GM23338 (cell line): ENCODE results near the gene PUM1. TPM values are rescaled to one million over a fixed set of nuclear protein-coding genes. Genes with fewer than 3 reads are reported as not detected.

ENCODE experiments used
- ATAC-seq: fragments of 200-7000 bp; cut with Tn5 transposase; 3 replicates; pipeline ENCODE4 v1.9.1; 2020
- DNase-seq: peaks from one replicate; pipeline ENCODE4 v3.0.0-alpha.2; 2015; ENCODE audit warnings: low spot score
- H2AFZ ChIP-seq: fragments of 200-600 bp; sonication (generic); 2 replicates; pipeline ENCODE4 v1.8.0; 2016; ENCODE audit warnings: antibody characterized with exemption, mild to moderate bottlenecking, moderate library complexity
- H3F3A ChIP-seq: fragments of 200-600 bp; sonication (generic); replicated peaks from 2 replicates; pipeline ENCODE4 v1.8.0; 2017; ENCODE audit warnings: antibody characterized with exemption, mixed run types, low read depth
- H3K27ac ChIP-seq: fragments of 200-600 bp; sonication (generic); 2 replicates; pipeline ENCODE4 v1.6.1; 2016; ENCODE audit warnings: low read depth
- H3K27me3 ChIP-seq: fragments of 200-600 bp; sonication (generic); 2 replicates; pipeline ENCODE4 v1.8.0; 2016; ENCODE audit warnings: mild to moderate bottlenecking, mixed run types, moderate library complexity; ENCODE audit not compliant: insufficient read depth
- H3K36me3 ChIP-seq: fragments of 200-600 bp; sonication (generic); 2 replicates; pipeline ENCODE4 v1.8.0; 2016; ENCODE audit warnings: mild to moderate bottlenecking; ENCODE audit not compliant: insufficient read depth
- H3K4me1 ChIP-seq: fragments of 200-600 bp; sonication (generic); 2 replicates; pipeline ENCODE4 v1.8.0; 2016; ENCODE audit warnings: mild to moderate bottlenecking, moderate library complexity; ENCODE audit not compliant: insufficient read depth
- H3K4me2 ChIP-seq: fragments of 200-600 bp; sonication (generic); 2 replicates; pipeline ENCODE4 v1.7.1; 2017; ENCODE audit warnings: mixed run types
- H3K4me3 ChIP-seq: fragments of 200-600 bp; sonication (generic); 2 replicates; pipeline ENCODE4 v1.6.1; 2016; ENCODE audit warnings: mixed run types
- H3K79me2 ChIP-seq: fragments of 200-600 bp; sonication (generic); replicated peaks from 2 replicates; pipeline ENCODE4 v1.8.0; 2017; ENCODE audit warnings: mild to moderate bottlenecking; ENCODE audit not compliant: insufficient read depth
- H3K9me2 ChIP-seq: fragments of 200-600 bp; sonication (generic); 2 replicates; pipeline ENCODE4 v1.8.0; 2017; ENCODE audit not compliant: insufficient read depth
- H4K20me1 ChIP-seq: fragments of 200-600 bp; sonication (generic); replicated peaks from 2 replicates; pipeline ENCODE4 v1.8.0; 2017; ENCODE audit warnings: mild to moderate bottlenecking; ENCODE audit not compliant: insufficient read depth
- H3K27ac Mint-ChIP-seq: 2 replicates; pipeline ENCODE4 v1.8.0; 2020; ENCODE audit warnings: inconsistent platforms, mild to moderate bottlenecking, moderate library complexity, mixed read lengths
- H3K27me3 Mint-ChIP-seq: 3 replicates; pipeline ENCODE4 v1.8.0; 2022; ENCODE audit warnings: low read depth, mild to moderate bottlenecking, moderate library complexity, mixed read lengths, inconsistent platforms; ENCODE audit not compliant: insufficient read depth, poor library complexity
- H3K36me3 Mint-ChIP-seq: 3 replicates; pipeline ENCODE4 v1.8.0; 2021; ENCODE audit warnings: low read depth, mild to moderate bottlenecking, inconsistent platforms, moderate library complexity, mixed read lengths
- H3K4me1 Mint-ChIP-seq: 3 replicates; pipeline ENCODE4 v1.8.0; 2020; ENCODE audit warnings: mild to moderate bottlenecking, inconsistent platforms, mixed read lengths
- H3K4me3 Mint-ChIP-seq: 3 replicates; pipeline ENCODE4 v1.8.0; 2021; ENCODE audit warnings: moderate library complexity, mild to moderate bottlenecking, inconsistent platforms, mixed read lengths
- H3K9me3 Mint-ChIP-seq: 3 replicates; pipeline ENCODE4 v1.8.0; 2020; ENCODE audit warnings: moderate library complexity, mild to moderate bottlenecking, inconsistent platforms, mixed read lengths
- CTCF ChIP-seq, 2 experiments: fragments of 200-600 bp in 1 of 2; sonication (generic) in 1 of 2; conservative IDR thresholded peaks; 2 replicates each; pipeline versions ENCODE4 v1.5.1 to v1.6.1; 2016 to 2017; ENCODE audit warnings: antibody characterized with exemption in 2 of 2, low read depth in 2 of 2, mild to moderate bottlenecking in 2 of 2, moderate library complexity in 1 of 2
- EZH2 ChIP-seq: fragments of 200-600 bp; sonication (generic); IDR thresholded peaks from one replicate; pipeline ENCODE4 v1.8.0; 2017; ENCODE audit warnings: antibody characterized with exemption, mild to moderate bottlenecking, low read depth; ENCODE audit not compliant: unreplicated experiment
- JUNB ChIP-seq: IDR thresholded peaks from one replicate; pipeline ENCODE4 v1.6.1; 2016; ENCODE audit warnings: antibody characterized with exemption; ENCODE audit not compliant: unreplicated experiment
- NANOG ChIP-seq: IDR thresholded peaks from 2 replicates; pipeline ENCODE4 v1.6.1; 2016; ENCODE audit warnings: antibody characterized with exemption, borderline replicate concordance
- POLR2AphosphoS5 ChIP-seq: IDR thresholded peaks from 2 replicates; pipeline ENCODE4 v1.6.1; 2016; ENCODE audit warnings: antibody characterized with exemption, low read depth
- STAT1 ChIP-seq: IDR thresholded peaks from one replicate; pipeline ENCODE4 v1.6.1; 2016; ENCODE audit warnings: antibody characterized with exemption; ENCODE audit not compliant: unreplicated experiment
- ZNF114 ChIP-seq: fragments of 250-450 bp; sonication (Bioruptor Pico); IDR thresholded peaks from 2 replicates; pipeline ENCODE4 v1.5.0; 2020; ENCODE audit warnings: mild to moderate bottlenecking, moderate library complexity
- ZNF331 ChIP-seq: fragments of 250-450 bp; sonication (Bioruptor Pico); IDR thresholded peaks from 2 replicates; pipeline ENCODE4 v1.5.0; 2020; ENCODE audit warnings: low read depth, mild to moderate bottlenecking, moderate library complexity
- ZNF462 ChIP-seq: fragments of 250-450 bp; sonication (Bioruptor Pico); IDR thresholded peaks from 2 replicates; pipeline ENCODE4 v1.5.0; 2020; ENCODE audit warnings: mild to moderate bottlenecking, moderate library complexity
- polyA plus RNA-seq: library from polyadenylated mRNA; unstranded; fragments of >200 nt; fragmentation: Nextera tagmentation; extraction: Ambion mirVana; gene quantifications from 2 replicates; pipeline ENCODE4 v1.2.1, GENCODE V29; 2016
- total RNA-seq: library from RNA; depleted of rRNA; stranded (reverse); fragments of >200 nt; shearing (Covaris generic); gene quantifications from 2 replicates; pipeline ENCODE4 v1.2.3, GENCODE V29; 2014
- TF ChIP-seq, protein P1 (sequence below): IDR thresholded peaks from 2 replicates; pipeline ENCODE4 v1.6.1; 2016; ENCODE audit warnings: antibody characterized with exemption

PUM1 gene
- total and polyA plus RNA-seq, 2 experiments from 2014 or later: 44.4 to 117 TPM

GRCh38 chr1:30929135-30929889, 136.2 kb downstream of the PUM1 start:
- peak; percentile 83 for DNase-seq
- Histone ChIP-seq H3K4me2 (no peak overlapping the region), H3K36me3 (peaks cover 4% of the 10 kb centered on the region; the same call in 1 of the 2 replicates), H3K79me2 (no peaks in the 10 kb centered on the region), H3K27ac (no peak overlapping the region; the same call in 1 of the 2 replicates), H3F3A (peaks cover 27% of the 10 kb centered on the region), H3K4me1 (peaks cover 9% of the 10 kb centered on the region), H3K27me3 (no peaks in the 10 kb centered on the region), H3K9me2 (no peaks in the 10 kb centered on the region), H3K4me3 (no peak overlapping the region), H2AFZ (no peak overlapping the region), H4K20me1 (peaks cover 14% of the 10 kb centered on the region)
- no peak overlapping the region for H3K27ac Mint-ChIP-seq
- no peaks in the 10 kb centered on the region for H3K9me3 Mint-ChIP-seq
- ATAC-seq: peak; percentile 76
- H3K27me3 Mint-ChIP-seq: peaks cover 19% of the 10 kb centered on the region
- H3K4me3 Mint-ChIP-seq: no peak overlapping the region
- TF ChIP-seq NANOG (no peak), CTCF (conservative IDR thresholded peaks at IDR 0.05; ENCODE audit: low read depth in 2 of 2) (peak; percentile 83 to 91)
- H3K36me3 Mint-ChIP-seq: peaks cover 23% of the 10 kb centered on the region
- H3K4me1 Mint-ChIP-seq: peaks cover 7% of the 10 kb centered on the region

DNA sequence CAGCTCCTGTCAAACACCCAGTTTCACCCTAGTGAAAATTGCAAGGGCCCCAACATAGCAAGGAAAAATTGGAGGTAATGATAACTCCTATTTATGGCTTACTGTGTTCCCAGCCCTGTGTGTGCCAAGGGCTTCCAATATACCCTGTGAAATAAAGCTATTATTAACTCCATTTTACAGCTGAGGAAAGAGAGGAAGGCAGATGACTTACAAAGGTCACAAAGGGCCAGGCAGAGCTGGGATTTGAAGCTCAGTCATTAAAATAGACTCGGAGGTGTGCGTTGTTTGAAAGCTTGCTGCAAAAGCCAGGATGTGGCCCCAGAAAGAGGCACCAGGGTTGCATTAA, 136.8 kb downstream of the PUM1 start:
- 0 out of 2 replicates have a peak overlapping the region, but pooled peaks have one; percentile 20 for H3K27ac ChIP-seq
- no peaks in the 10 kb centered on the region for H3K9me3 Mint-ChIP-seq
- peaks cover 17% of the 10 kb centered on the region for H3K27me3 Mint-ChIP-seq
- no peak overlapping the region for H3K4me2 ChIP-seq
- no peak overlapping the region for H3K4me3 ChIP-seq
- no peaks in the 10 kb centered on the region for H3K36me3 ChIP-seq
- peak overlapping the region; percentile 42; the same call in 1 of the 2 replicates for H3K27ac Mint-ChIP-seq
- H2AFZ ChIP-seq: no peak overlapping the region
- peaks cover 18% of the 10 kb centered on the region for H3K36me3 Mint-ChIP-seq
- H3F3A ChIP-seq: peaks cover 23% of the 10 kb centered on the region
- DNase-seq (no peak), ATAC-seq (no peak)
- H3K4me1 Mint-ChIP-seq: peaks cover 7% of the 10 kb centered on the region
- no peak overlapping the region for H3K4me3 Mint-ChIP-seq
- no peaks in the 10 kb centered on the region for H3K27me3 ChIP-seq
- peaks cover 9% of the 10 kb centered on the region for H3K4me1 ChIP-seq
- H3K79me2 ChIP-seq: no peaks in the 10 kb centered on the region
- H3K9me2 ChIP-seq: no peaks in the 10 kb centered on the region
- H4K20me1 ChIP-seq: peaks cover 9% of the 10 kb centered on the region
- TF ChIP-seq ZNF114 (CRISPR knock-in tag) (no peak), ZNF331 (CRISPR knock-in tag) (no peak), POLR2AphosphoS5 (no peak), ZNF462 (no peak), JUNB (no peak), EZH2 (no peak), STAT1 (no peak), CTCF (conservative IDR thresholded peaks at IDR 0.05; ENCODE audit: low read depth in 2 of 2) (no peak)
- TF ChIP-seq, protein P1, sequence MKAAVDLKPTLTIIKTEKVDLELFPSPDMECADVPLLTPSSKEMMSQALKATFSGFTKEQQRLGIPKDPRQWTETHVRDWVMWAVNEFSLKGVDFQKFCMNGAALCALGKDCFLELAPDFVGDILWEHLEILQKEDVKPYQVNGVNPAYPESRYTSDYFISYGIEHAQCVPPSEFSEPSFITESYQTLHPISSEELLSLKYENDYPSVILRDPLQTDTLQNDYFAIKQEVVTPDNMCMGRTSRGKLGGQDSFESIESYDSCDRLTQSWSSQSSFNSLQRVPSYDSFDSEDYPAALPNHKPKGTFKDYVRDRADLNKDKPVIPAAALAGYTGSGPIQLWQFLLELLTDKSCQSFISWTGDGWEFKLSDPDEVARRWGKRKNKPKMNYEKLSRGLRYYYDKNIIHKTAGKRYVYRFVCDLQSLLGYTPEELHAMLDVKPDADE: no peak
